ENCODE data around the gene STPG3.
"Not testable (repeated sequence)": the region's sequence is repeated elsewhere in the genome, so short reads cannot be mapped to it uniquely, and the experiment has no call there.

DNA sequence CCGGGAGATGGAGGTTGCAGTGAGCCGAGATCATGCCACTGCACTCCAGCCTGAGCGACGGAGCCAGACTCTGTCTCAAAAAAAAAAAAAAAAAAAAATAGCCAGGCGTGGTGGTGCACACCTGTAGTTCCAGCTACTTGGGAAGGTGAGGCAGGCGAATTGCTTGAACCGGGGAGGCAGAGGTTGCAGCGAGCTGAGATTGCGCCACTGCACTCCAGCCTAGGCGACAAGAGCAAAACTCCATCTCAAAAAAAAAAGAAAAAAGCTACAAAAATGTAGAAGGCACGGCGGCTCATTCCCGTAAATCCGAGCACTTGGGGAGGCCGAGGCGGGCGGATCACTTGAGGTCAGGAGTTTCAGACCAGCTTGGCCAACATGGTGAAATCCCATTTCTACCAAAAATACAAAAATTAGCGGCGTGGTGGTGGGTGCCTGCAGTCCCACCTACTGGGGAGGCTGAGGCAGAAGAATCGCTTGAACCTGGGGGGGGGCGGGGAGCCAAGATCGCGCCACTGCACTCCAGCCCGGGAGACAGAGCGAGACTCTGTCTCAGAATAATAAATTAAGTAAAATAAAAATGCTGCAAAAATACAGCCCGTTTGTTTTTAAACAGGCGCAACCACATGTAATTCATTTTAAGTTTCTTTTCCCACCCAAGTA lies 11.4 kb upstream of the STPG3 start:
- TF ChIP-seq POLR2A (IDR thresholded peaks at IDR 0.05): not testable (repeated sequence)
- TF ChIP-seq, protein P1, sequence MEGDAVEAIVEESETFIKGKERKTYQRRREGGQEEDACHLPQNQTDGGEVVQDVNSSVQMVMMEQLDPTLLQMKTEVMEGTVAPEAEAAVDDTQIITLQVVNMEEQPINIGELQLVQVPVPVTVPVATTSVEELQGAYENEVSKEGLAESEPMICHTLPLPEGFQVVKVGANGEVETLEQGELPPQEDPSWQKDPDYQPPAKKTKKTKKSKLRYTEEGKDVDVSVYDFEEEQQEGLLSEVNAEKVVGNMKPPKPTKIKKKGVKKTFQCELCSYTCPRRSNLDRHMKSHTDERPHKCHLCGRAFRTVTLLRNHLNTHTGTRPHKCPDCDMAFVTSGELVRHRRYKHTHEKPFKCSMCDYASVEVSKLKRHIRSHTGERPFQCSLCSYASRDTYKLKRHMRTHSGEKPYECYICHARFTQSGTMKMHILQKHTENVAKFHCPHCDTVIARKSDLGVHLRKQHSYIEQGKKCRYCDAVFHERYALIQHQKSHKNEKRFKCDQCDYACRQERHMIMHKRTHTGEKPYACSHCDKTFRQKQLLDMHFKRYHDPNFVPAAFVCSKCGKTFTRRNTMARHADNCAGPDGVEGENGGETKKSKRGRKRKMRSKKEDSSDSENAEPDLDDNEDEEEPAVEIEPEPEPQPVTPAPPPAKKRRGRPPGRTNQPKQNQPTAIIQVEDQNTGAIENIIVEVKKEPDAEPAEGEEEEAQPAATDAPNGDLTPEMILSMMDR (IDR thresholded peaks at IDR 0.05): not testable (repeated sequence)
